Activated B cell treated with CpG ODN at 0.5 μM for 24 hours (primary cell): Measurements from ENCODE around the gene THOP1. TPM values are rescaled to one million over a fixed set of nuclear protein-coding genes. Genes with fewer than 3 reads are reported as not detected.
A peak's percentile ranks its signal among the peaks of the same experiment; 100 is the strongest.

Experiments
- ATAC-seq: fragments of 200-7000 bp; cut with Tn5 transposase; one replicate; pipeline ENCODE4 v1.10.0; 2021; ENCODE audit warnings: low read depth, mild to moderate bottlenecking, moderate library complexity
- CTCF ChIA-PET: fragments of 350-600 bp; sonication (Branson Sonifier 250); formaldehyde crosslinking; loops from one replicate; lab custom pipeline; 2021; ENCODE audit warnings: antibody characterized with exemption; lab: Charles Lee
- POLR2A ChIA-PET: fragments of 350-600 bp; sonication (Branson Sonifier 250); formaldehyde crosslinking; loops from one replicate; lab custom pipeline; 2021; ENCODE audit warnings: antibody characterized with exemption; lab: Charles Lee
- DNase-seq: peaks from one replicate; pipeline ENCODE4 v3.0.0; 2022
- H3K27ac Mint-ChIP-seq: one replicate; pipeline ENCODE4 v1.8.0; 2020; ENCODE audit warnings: mixed read lengths
- H3K27me3 Mint-ChIP-seq: one replicate; pipeline ENCODE4 v1.8.0; 2021; ENCODE audit warnings: mixed read lengths
- H3K36me3 Mint-ChIP-seq: one replicate; pipeline ENCODE4 v1.8.0; 2021; ENCODE audit warnings: low read depth, mixed read lengths
- H3K4me1 Mint-ChIP-seq: one replicate; pipeline ENCODE4 v1.8.0; 2021; ENCODE audit warnings: mixed read lengths
- H3K4me3 Mint-ChIP-seq: one replicate; pipeline ENCODE4 v1.8.0; 2020; ENCODE audit warnings: mild to moderate bottlenecking, mixed read lengths
- H3K9me3 Mint-ChIP-seq: one replicate; pipeline ENCODE4 v1.8.0; 2020; ENCODE audit warnings: mixed read lengths
- intact Hi-C: fragments of 100-400 bp; cut with micrococcal nuclease; formaldehyde crosslinking; loops from one replicate; pipeline ENCODE4 v1.15.1; 2024
- total RNA-seq: library from RNA; stranded (reverse); gene quantifications from 2 replicates; pipeline ENCODE4 v1.2.3, GENCODE V29; 2022
- TF ChIP-seq, protein P1 (sequence below): fragments of 200-600 bp; IDR thresholded peaks from one replicate; pipeline ENCODE4 v1.8.0; 2022; ENCODE audit warnings: antibody characterized with exemption, mild to moderate bottlenecking

THOP1 gene
- total RNA-seq, 1 donor from 2014 or later = 104 TPM

DNA sequence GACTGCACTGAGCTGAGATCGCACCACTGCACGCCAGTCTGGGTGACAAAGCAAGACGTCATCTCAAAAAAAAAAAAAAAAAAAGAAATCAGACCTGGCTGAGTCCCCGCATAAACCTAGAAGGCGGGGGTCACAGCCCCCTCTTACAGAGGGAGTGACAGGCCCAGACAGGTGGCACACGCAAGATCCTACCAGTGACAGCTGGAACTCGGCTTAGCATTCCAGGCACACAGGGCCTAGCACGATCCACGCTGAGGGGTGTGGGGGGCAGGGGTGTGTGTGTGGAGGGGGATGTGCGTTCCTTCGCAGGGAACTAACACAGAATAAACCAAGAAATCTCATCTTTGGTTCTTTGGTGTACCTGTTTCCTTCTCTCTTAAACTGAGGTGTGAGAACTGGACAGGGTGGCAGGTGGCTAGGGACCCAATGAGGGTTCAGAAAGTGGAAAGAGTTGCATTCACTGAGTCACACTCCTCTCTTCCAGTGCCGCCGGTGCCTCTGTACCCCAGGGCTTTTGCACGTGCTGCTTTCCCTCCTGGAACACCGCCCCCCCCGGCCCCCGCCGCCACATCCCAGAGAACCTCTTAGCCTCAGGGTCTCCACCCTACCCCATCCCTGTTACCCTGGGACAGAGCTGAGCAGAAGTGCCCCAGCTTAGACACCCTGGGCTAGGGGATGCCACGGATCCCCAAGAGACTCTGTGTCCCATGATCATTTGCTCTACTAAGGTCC, 7.2 kb upstream of the THOP1 start:
- peaks cover 20% of the 10 kb centered on the region for H3K36me3 Mint-ChIP-seq
- ATAC-seq (no peak), DNase-seq (no peak)
- no peak overlapping the region for H3K4me3 Mint-ChIP-seq
- TF ChIP-seq, protein P1, sequence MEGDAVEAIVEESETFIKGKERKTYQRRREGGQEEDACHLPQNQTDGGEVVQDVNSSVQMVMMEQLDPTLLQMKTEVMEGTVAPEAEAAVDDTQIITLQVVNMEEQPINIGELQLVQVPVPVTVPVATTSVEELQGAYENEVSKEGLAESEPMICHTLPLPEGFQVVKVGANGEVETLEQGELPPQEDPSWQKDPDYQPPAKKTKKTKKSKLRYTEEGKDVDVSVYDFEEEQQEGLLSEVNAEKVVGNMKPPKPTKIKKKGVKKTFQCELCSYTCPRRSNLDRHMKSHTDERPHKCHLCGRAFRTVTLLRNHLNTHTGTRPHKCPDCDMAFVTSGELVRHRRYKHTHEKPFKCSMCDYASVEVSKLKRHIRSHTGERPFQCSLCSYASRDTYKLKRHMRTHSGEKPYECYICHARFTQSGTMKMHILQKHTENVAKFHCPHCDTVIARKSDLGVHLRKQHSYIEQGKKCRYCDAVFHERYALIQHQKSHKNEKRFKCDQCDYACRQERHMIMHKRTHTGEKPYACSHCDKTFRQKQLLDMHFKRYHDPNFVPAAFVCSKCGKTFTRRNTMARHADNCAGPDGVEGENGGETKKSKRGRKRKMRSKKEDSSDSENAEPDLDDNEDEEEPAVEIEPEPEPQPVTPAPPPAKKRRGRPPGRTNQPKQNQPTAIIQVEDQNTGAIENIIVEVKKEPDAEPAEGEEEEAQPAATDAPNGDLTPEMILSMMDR = no peak
- no peaks in the 10 kb centered on the region for H3K27me3 Mint-ChIP-seq
- H3K9me3 Mint-ChIP-seq = no peaks in the 10 kb centered on the region
- POLR2A ChIA-PET = interaction anchor here (0.6 kb wide), 2 partner anchors 39 to 340 kb away, joined by 5 to 11 read pairs; no protein-coding TSS in a partner anchor
- H3K4me1 Mint-ChIP-seq = peaks cover 62% of the 10 kb centered on the region
- peak overlapping the region; percentile 31 for H3K27ac Mint-ChIP-seq
- intact Hi-C loops = no loop called here
- CTCF ChIA-PET = no interaction called here

DNA sequence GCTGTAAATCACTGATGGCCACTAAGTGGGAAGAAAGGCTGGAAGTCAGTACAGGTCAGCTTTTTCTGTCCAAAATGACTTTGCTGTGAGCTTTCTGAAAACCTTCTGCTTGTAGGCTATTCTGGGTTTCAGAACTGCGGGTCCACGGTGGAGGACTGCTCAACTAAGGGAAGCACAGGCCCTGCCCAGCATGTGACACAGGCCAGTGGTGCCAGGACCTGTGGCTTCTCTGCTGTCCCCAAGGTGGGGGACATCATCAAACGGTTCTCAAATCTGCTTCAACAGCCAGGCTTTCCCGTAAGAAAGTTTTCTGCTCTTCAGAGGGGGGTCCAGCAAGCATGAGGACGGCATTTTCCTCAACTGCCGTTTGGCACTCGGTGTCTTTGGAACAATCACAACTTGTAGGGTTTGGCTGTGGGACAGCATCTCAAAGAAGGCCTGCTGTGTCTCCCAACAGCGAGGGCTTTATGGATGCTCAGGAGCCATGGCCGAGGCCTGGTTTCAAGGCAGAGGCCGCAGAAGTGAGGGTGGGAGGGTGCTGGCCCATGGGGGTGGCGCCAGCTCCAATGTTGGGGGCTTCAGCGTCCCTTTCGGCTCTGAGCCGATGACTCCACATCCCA, 6.1 kb upstream of the THOP1 start:
- intact Hi-C loops = no loop called here
- H3K9me3 Mint-ChIP-seq = no peaks in the 10 kb centered on the region
- H3K4me3 Mint-ChIP-seq = no peak overlapping the region
- no peak for DNase-seq
- CTCF ChIA-PET = interaction anchor here (1.2 kb wide), 1 partner anchor 131 kb away, joined by 3 read pairs; no protein-coding TSS in a partner anchor
- POLR2A ChIA-PET = interaction anchor here (0.6 kb wide), 1 partner anchor 41 kb away, joined by 11 read pairs; no protein-coding TSS in a partner anchor
- peaks cover 67% of the 10 kb centered on the region for H3K4me1 Mint-ChIP-seq
- no peak overlapping the region for H3K27ac Mint-ChIP-seq
- H3K27me3 Mint-ChIP-seq = no peaks in the 10 kb centered on the region
- H3K36me3 Mint-ChIP-seq = peaks cover 20% of the 10 kb centered on the region
- TF ChIP-seq, protein P1 = no peak
- ATAC-seq = no peak

DNA sequence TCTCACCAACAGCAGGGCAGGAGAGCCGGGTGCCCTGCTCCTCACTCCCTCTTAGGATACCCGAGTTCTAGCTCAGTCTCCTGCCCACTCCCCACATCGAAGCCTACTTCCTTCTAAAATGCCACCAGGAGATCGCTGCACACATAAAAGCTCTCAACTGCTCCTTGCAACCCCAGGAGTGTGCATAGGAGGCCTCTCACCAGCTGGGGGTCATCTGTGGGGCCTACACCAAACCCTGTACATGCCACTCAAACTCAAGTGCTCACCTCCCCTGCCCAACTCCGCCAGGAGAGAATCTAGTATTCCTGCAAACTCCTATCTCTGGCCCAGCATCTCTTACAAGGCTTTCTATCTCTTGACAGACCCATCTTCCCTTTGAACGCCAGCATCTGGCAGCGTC, 5.0 kb upstream of the THOP1 start:
- peaks cover 66% of the 10 kb centered on the region for H3K4me1 Mint-ChIP-seq
- no peak overlapping the region for H3K27ac Mint-ChIP-seq
- TF ChIP-seq, protein P1 = no peak
- DNase-seq (no peak), ATAC-seq (no peak)
- H3K27me3 Mint-ChIP-seq = no peaks in the 10 kb centered on the region
- ChIA-PET POLR2A (no interaction called here), CTCF (interaction anchor here (1.0 to 2.2 kb wide), 3 partner anchors 61 to 132 kb away, joined by 3 to 10 read pairs (median 3); partner anchors contain the start of gene ZNF555)
- H3K9me3 Mint-ChIP-seq = no peaks in the 10 kb centered on the region
- intact Hi-C loops = no loop called here
- no peak overlapping the region for H3K4me3 Mint-ChIP-seq
- H3K36me3 Mint-ChIP-seq = peaks cover 17% of the 10 kb centered on the region

DNA sequence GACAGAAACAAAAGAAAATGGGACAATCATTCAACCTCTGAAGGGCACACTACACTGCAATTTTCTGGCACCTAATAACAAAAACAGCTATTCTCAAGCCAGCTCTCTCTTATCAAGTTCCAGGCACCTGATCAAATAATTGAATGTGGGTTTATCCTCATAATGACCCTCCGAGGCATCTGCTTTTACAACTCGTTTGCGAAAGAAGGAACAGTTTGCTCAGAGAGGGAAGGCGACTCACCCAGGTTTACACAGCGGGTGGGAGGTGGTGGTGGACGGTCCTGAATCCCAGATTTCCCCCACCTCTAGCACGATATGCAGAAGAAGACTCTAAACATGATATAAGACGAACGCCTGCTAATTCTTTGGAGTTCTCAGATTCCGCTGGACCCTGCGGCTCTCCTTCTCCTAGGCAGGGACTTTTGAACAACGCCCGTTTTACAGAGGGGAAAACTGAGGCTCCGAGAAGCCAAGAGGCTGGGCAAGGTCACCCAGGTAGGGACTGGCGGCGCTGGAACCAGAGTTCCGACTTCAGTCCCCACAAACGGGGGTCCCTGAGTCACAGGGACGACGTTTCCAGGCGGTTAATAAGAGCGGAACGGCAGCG, 2.9 kb upstream of the THOP1 start:
- CTCF ChIA-PET = interaction anchor here (1.5 to 2.2 kb wide), 2 partner anchors 134 kb away, joined by 10 to 11 read pairs; no protein-coding TSS in a partner anchor
- POLR2A ChIA-PET = interaction anchor here (0.7 to 1.1 kb wide), 5 partner anchors 33 to 1514 kb away, joined by 3 to 7 read pairs (median 5); partner anchors contain the start of genes CIRBP, GADD45B and ZNF555
- Mint-ChIP-seq H3K36me3 (peaks cover 13% of the 10 kb centered on the region), H3K27me3 (no peaks in the 10 kb centered on the region), H3K4me1 (peaks cover 69% of the 10 kb centered on the region), H3K9me3 (no peaks in the 10 kb centered on the region), H3K27ac (peak overlapping the region; percentile 90), H3K4me3 (peak overlapping the region; percentile 86)
- DNase-seq (peak; percentile 23), ATAC-seq (no peak)
- intact Hi-C loops = no loop called here
- TF ChIP-seq, protein P1 = no peak
